ENCODE data around the gene DIP2B. TPM values are rescaled to one million over a fixed set of nuclear protein-coding genes. Genes with fewer than 3 reads are reported as not detected.
A peak's percentile ranks its signal among the peaks of the same experiment; 100 is the strongest.

Gene DIP2B
- total and polyA plus RNA-seq, 12 donors, result 3.0 to 21.5 (median 15.8) TPM

DNA sequence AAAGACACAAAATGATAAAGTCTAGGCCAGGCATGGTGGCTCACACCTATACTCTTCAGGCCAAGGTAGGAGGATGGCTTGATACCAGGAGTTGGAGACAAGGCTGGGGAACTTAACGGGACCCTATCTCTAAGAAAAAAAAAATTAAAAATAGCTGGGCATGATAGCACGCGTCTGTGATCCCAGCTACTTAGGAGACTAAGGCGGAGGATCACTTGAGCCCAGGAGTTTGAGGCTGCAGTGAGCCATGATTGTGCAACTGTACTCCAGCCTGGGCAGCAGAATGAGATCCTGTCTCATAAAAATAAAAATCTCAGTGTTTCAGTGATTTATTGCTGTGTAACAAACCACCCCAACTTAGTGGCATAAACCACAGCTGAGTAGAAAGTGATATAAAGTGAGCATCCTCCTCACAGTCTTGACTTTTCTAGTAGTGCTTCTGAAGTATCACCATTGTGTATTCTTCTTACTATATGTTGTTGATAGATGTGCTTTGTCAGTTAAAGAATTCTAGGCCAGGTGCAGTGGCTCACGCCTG is 248.5 kb downstream of the DIP2B start:
- peak overlapping the region in 4 of 10 donors; percentile 72 to 81 (median 80) for H3K27ac ChIP-seq
- no peak for DNase-seq
- 62 to 78% methylated on average over 5 of the region's 5 CpGs for WGBS, 2 donors
- ATAC-seq, result peak in 1 of 8 donors; percentile 14
- intact Hi-C loops (cut with DNase I), result no loop called here
- H3K27me3 ChIP-seq, result no peaks in the 10 kb centered on the region
- H3K9me3 ChIP-seq, result no peaks in the 10 kb centered on the region
- no peak overlapping the region for H3K4me3 ChIP-seq
- peaks cover 0 to 26% (median 0%) of the 10 kb centered on the region in 9 donors for H3K36me3 ChIP-seq
- TF ChIP-seq, protein P1, sequence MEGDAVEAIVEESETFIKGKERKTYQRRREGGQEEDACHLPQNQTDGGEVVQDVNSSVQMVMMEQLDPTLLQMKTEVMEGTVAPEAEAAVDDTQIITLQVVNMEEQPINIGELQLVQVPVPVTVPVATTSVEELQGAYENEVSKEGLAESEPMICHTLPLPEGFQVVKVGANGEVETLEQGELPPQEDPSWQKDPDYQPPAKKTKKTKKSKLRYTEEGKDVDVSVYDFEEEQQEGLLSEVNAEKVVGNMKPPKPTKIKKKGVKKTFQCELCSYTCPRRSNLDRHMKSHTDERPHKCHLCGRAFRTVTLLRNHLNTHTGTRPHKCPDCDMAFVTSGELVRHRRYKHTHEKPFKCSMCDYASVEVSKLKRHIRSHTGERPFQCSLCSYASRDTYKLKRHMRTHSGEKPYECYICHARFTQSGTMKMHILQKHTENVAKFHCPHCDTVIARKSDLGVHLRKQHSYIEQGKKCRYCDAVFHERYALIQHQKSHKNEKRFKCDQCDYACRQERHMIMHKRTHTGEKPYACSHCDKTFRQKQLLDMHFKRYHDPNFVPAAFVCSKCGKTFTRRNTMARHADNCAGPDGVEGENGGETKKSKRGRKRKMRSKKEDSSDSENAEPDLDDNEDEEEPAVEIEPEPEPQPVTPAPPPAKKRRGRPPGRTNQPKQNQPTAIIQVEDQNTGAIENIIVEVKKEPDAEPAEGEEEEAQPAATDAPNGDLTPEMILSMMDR (IDR thresholded peaks at IDR 0.05), result no peak
- peaks cover 0 to 12% (median 3%) of the 10 kb centered on the region in 9 donors for H3K4me1 ChIP-seq

DNA sequence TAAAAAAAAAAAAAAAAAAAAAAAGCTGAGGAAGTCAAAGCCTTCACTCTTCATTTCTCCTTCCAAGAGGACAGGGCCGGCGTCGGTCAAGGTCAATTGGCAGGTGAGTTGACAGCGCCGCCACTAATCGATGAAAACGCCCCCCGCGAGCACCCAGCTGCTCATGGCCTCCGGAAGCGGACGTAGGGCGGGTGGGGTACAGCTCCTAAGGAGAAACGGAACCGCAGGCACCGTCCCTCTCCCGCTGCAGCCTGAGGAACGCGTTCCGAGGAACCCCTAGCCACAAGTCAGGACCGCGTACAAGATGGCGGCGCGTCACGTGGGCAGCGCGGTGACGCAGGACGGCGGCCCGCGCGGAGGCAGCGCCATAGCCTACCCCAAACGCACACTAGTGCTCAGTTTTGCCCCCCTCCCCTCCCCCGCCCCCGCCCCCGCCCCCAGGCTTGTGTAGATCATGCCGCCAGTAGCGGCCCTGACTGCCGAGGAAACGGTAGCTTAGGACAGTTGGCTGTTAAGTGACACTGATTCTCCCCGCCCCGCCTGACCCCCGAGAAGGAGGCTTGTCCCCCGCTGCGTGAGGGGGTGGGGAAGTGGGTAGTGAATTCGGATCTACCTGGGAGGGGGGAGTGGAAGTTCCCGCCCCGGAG is 259.0 kb downstream of the DIP2B start, which contains the start of gene ATF1:
Gene ATF1 (plus strand): TSS at position 463 of the 647 bp plus-strand sequence. CDS start 16,045 bp downstream, outside the sequence.
- WGBS, 2 donors, result 1% methylated on average over 46 to 51 of the region's 51 CpGs
- Histone ChIP-seq H3K27ac (peak within 1 kb of the TSS; percentile 93 to 99 (median 98)), H3K9me3 (no peaks in the 10 kb centered on the region), H3K4me3 (peak within 1 kb of the TSS; percentile 59 to 100 (median 98)), H3K27me3 (no peaks in the 10 kb centered on the region), H3K4me1 (peaks cover 1 to 47% (median 27%) of the 10 kb centered on the region in 9 donors), H3K36me3 (no peaks in the 10 kb centered on the region)
- peak; percentile 88 to 90 for DNase-seq
- ATAC-seq, result peak; percentile 93 to 97 (median 95)
- intact Hi-C loops (cut with DNase I), result loop anchor here in 3 of 10 donors (2.0 to 10.0 kb wide), 3 partner anchors 174 to 223 kb away; no protein-coding TSS in a partner anchor
- TF ChIP-seq, protein P1 (IDR thresholded peaks at IDR 0.05), result no peak

DNA sequence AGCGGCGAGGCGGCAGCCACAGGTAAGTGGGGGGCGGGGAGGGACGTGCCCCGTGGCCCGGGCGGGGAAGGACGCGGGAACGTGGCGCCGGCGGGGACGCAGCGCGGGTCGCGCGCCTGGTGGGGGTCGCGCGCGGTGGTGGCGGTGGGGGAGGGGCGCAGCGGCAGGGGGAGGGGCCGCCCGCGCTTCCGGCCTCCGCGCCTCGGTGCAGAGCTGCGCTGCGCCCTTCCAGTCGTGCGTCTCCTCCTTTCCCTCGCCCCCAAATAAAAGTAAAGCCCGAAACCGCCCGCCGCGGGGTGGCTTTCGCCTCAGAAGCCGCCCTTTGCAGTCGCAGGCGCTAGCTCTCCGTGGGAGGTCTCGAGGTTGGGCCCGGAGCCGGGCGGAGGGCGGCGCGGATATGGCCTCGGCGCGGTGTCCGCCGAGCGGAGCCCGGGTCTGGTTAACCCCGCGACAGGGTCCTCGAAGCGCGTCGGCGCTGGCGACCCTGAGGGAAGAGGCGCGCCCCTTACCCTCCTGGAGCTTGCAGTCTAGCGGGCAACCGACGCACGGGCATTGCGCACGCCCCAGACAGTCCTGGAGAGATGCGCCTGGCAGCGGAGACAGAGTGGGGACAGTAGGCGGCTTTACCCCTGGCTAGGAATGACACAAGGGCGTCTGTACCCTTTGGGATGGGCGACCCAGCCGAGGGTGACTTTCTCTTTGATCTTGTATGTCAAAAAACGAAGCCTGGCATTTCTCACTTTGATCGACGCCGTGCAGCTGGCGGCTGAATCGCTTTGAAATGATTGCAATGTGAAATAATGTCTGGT is 259.7 kb downstream of the DIP2B start:
- H3K36me3 ChIP-seq, result no peaks in the 10 kb centered on the region
- H3K4me3 ChIP-seq, result peak overlapping the region; percentile 59 to 100 (median 98)
- ATAC-seq (peak; percentile 59 to 84 (median 74)), DNase-seq (peak; percentile 24 to 69)
- peak overlapping the region; percentile 93 to 99 (median 98) for H3K27ac ChIP-seq
- H3K27me3 ChIP-seq, result no peaks in the 10 kb centered on the region
- intact Hi-C loops (cut with DNase I), result loop anchor here in 4 of 10 donors (2.0 to 10.0 kb wide), 5 partner anchors 58 to 223 kb away; no protein-coding TSS in a partner anchor
- 0 to 1% methylated on average over 74 to 90 of the region's 91 CpGs for WGBS, 2 donors
- H3K9me3 ChIP-seq, result no peaks in the 10 kb centered on the region
- H3K4me1 ChIP-seq, result peaks cover 4 to 54% (median 28%) of the 10 kb centered on the region in 9 donors
- TF ChIP-seq, protein P1 (IDR thresholded peaks at IDR 0.05), result no peak
